ENCODE data around the gene CDK19. TPM values are rescaled to one million over a fixed set of nuclear protein-coding genes. Genes with fewer than 3 reads are reported as not detected.
"Not testable (repeated sequence)": the region's sequence is repeated elsewhere in the genome, so short reads cannot be mapped to it uniquely, and the experiment has no call there.

The CDK19 gene
- total RNA-seq, 1 experiment from 2014 or later, result 14.5 TPM

- no peak for DNase-seq (ENCODE audit: low read depth)
These were observed 58.5 kb downstream of the CDK19 start for GRCh38 chr6:110756817-110757216.

- no peak for DNase-seq (ENCODE audit: low read depth)
These were observed 59.8 kb downstream of the CDK19 start for GRCh38 chr6:110755411-110755834.

DNA sequence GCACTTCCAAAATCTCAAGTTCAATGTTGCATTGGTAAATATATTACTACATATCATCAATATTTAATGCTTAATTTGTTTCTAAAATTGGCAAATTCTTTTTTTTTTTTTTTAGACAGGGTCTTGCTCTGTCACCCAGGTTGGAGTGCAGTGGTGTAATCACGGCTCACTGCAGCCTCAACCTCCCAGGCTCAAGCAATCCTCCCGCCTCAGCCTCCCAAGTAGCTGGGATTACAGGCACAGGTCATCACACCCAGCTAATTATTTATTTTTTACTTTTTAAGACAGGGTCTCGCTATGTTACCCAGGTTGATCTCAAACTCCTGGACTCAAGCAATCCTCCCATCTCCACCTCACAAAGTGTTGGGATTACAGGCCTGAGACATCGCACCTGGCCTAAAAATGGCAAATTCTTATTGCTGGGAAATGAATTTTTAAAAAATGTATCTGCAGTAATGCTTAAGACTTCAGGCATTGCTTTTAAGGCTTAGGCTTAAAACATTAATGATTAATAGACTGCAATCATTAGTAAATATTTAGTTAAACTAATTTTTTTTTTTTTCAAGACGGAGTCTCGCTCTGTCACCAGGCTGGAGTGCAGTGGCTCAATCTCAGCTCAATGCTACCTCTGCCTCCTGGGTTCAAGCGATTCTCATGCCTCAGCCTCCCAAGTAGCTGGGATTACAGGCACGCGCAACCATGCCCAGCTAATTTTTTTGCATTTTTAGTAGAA lies 61.2 kb downstream of the CDK19 start:
- DNase-seq (ENCODE audit: low read depth), result not testable (repeated sequence)

DNA sequence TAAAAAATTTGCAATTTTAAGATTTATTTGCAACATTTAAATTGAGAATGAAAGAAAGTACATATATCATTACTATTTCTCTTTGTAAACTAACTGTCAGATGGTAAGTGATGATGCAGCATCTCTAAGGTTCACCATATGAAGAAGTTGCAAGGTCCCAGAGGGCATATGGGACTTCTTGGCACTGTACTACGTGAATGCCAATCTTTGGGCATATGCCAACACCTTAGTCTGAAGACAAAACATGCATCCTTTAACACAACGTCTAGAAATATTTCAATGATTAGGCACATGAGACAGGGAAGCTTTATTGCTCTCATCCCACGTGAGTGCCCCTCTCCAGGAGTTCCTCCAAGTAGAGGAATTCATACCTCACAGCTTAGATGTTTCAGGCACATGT lies 66.8 kb downstream of the CDK19 start:
- DNase-seq (ENCODE audit: low read depth), result peak; percentile 3

- DNase-seq (ENCODE audit: low read depth), result no peak
These were observed 68.6 kb downstream of the CDK19 start for GRCh38 chr6:110746680-110747079.

- DNase-seq (ENCODE audit: low read depth), result no peak
These were observed 70.3 kb downstream of the CDK19 start for GRCh38 chr6:110744991-110745390.

DNA sequence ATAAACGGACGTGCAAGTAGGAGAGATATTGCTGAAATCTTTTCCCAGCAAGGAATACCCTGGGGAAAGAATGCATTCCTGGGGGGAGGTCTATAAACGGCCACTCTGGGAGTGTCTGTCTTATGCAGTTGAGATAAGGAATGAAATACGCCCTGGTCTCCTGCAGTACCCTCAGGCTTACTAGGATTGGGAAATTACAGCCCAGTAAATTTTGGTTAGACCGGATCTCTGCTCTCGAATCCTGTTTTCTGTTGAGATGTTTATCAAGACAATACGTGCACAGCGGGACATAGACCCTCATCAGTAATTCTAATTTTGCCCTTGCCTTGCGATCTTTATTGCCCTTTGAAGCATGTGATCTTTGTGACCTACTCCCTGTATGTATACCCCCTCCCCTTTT lies 72.7 kb downstream of the CDK19 start:
- DNase-seq (ENCODE audit: low read depth), result not testable (repeated sequence)

GRCh38 chr6:110741517-110741916 lies 73.8 kb downstream of the CDK19 start:
- DNase-seq (ENCODE audit: low read depth), result no peak

- DNase-seq (ENCODE audit: low read depth), result no peak
These were observed 76.3 kb downstream of the CDK19 start for GRCh38 chr6:110738899-110739365.

GRCh38 chr6:110735666-110736065 lies 79.6 kb downstream of the CDK19 start:
- DNase-seq (ENCODE audit: low read depth), result no peak

- no peak for DNase-seq (ENCODE audit: low read depth)
These were observed 83.4 kb downstream of the CDK19 start for GRCh38 chr6:110731898-110732297.

- DNase-seq (ENCODE audit: low read depth), result no peak
These were observed 84.1 kb downstream of the CDK19 start for GRCh38 chr6:110731196-110731595.

- no peak for DNase-seq (ENCODE audit: low read depth)
These were observed 86.8 kb downstream of the CDK19 start for GRCh38 chr6:110728501-110728900.

DNA sequence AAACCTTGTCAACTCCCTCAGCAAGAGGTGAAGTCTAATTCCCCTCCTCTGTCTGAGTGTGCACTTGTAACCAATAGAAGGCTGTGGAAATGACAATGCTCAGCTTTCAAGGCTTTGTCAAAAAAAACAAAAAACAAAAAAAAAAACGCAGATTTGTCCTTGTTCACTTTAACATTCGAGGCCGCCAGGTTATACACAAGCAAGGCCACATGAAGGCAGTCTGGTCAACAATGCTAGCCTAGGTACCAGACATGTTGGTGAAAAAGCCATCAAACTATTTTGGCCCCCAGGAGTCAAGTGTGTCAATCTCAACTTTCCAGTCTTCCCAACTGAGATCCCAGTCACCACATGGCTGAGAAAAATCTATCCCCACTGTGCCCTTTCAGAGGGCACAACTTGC lies 92.3 kb downstream of the CDK19 start:
- DNase-seq (ENCODE audit: low read depth), result no peak

DNA sequence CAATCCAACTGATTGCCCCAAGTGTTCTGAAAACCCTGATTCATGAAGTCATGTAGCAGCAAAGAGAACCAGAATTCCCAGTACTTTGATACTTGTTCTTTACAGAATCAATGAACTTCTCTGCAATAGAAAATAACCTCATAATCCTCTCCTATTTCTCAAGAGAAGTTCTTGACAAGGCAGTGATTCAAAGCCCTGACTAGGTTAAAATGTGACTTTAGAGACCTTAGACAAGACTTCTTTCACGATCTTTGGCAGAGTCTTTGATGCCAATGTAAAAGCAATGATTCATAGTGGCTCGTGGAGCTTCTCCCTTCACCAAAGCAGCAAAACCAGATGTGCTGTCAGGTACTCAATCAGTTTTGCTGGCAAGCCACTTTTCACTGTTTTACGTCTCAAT lies 95.2 kb downstream of the CDK19 start:
- DNase-seq (ENCODE audit: low read depth), result peak; percentile 16

- not testable (repeated sequence) for DNase-seq (ENCODE audit: low read depth)
These were observed 95.7 kb downstream of the CDK19 start for GRCh38 chr6:110719601-110720000.

GRCh38 chr6:110714143-110714542 lies 101.1 kb downstream of the CDK19 start:
- no peak for DNase-seq (ENCODE audit: low read depth)

- DNase-seq (ENCODE audit: low read depth), result no peak
These were observed 103.0 kb downstream of the CDK19 start for GRCh38 chr6:110712238-110712637.

- no peak for DNase-seq (ENCODE audit: low read depth)
These were observed 105.2 kb downstream of the CDK19 start for GRCh38 chr6:110710115-110710514.

- peak; percentile 13 for DNase-seq (ENCODE audit: low read depth)
These were observed 106.8 kb downstream of the CDK19 start for GRCh38 chr6:110708295-110708950.

- no peak for DNase-seq (ENCODE audit: low read depth)
These were observed 109.7 kb downstream of the CDK19 start for GRCh38 chr6:110705543-110705942.

GRCh38 chr6:110703906-110704594 lies 111.2 kb downstream of the CDK19 start:
- no peak for DNase-seq (ENCODE audit: low read depth)
